MCF 10A (cell line): ENCODE data around the gene PALM2AKAP2. TPM values are rescaled to one million over a fixed set of nuclear protein-coding genes. Genes with fewer than 3 reads are reported as not detected.

Experiments
- BruUV-seq: library from RNA; stranded (reverse); fragments of 400-500 nt; replicated peaks from 2 replicates; lab custom pipeline; 2021; lab: Mats Ljungman, UMichigan
- CTCF ChIA-PET: fragments of 300-600 bp; sonication (Branson Sonifier 250); formaldehyde crosslinking; extraction: SDS; loops from one replicate; lab custom pipeline; 2021; ENCODE audit warnings: antibody characterized with exemption, inconsistent platforms; lab: Yijun Ruan, JAX
- POLR2A ChIA-PET: fragments of 300-600, 350-650 bp; sonication (Branson Sonifier 250); formaldehyde crosslinking; extraction: SDS; loops from one replicate; lab custom pipeline; 2020; ENCODE audit warnings: antibody characterized with exemption, inconsistent platforms; lab: Yijun Ruan, JAX
- DNase-seq: peaks from one replicate; pipeline ENCODE4 v3.0.0-alpha.2; 2018; ENCODE audit not compliant: unreplicated experiment
- H3K27ac Mint-ChIP-seq: one replicate; pipeline ENCODE4 v1.8.0; 2022; ENCODE audit warnings: mild to moderate bottlenecking, low read depth, mixed read lengths; ENCODE audit not compliant: unreplicated experiment
- H3K27me3 Mint-ChIP-seq: one replicate; pipeline ENCODE4 v1.8.0; 2022; ENCODE audit warnings: mixed read lengths; ENCODE audit not compliant: insufficient read depth, unreplicated experiment
- H3K36me3 Mint-ChIP-seq: one replicate; pipeline ENCODE4 v1.8.0; 2022; ENCODE audit warnings: mild to moderate bottlenecking, moderate library complexity, mixed read lengths; ENCODE audit not compliant: insufficient read depth, unreplicated experiment
- H3K4me1 Mint-ChIP-seq: one replicate; pipeline ENCODE4 v1.8.0; 2022; ENCODE audit warnings: mixed read lengths; ENCODE audit not compliant: insufficient read depth, unreplicated experiment
- H3K4me3 Mint-ChIP-seq: one replicate; pipeline ENCODE4 v1.8.0; 2022; ENCODE audit warnings: mild to moderate bottlenecking, moderate library complexity, mixed read lengths; ENCODE audit not compliant: unreplicated experiment
- H3K9me3 Mint-ChIP-seq: one replicate; pipeline ENCODE4 v1.8.0; 2022; ENCODE audit warnings: mixed read lengths; ENCODE audit not compliant: unreplicated experiment
- intact Hi-C: fragments of 100-400 bp; cut with micrococcal nuclease; formaldehyde crosslinking; loops from 2 replicates; pipeline ENCODE4 v1.14.1; 2022
- total RNA-seq: library from RNA; stranded (reverse); gene quantifications from 2 replicates; pipeline ENCODE4 v1.2.3, GENCODE V29; 2022
- TF ChIP-seq, protein P1 (sequence below): fragments of 200-600 bp; IDR thresholded peaks from one replicate; pipeline ENCODE4 v1.8.0; 2022; ENCODE audit warnings: antibody characterized with exemption, mild to moderate bottlenecking; ENCODE audit not compliant: unreplicated experiment

The PALM2AKAP2 gene
- total RNA-seq, 1 experiment from 2014 or later: 5.3 TPM

GRCh38 chr9:109755040-109755439 is 25.0 kb upstream of the PALM2AKAP2 start:
- H3K36me3 Mint-ChIP-seq: no peaks in the 10 kb centered on the region
- no peak overlapping the region for H3K4me3 Mint-ChIP-seq
- intact Hi-C loops: no loop called here
- no TSS peak for BruUV-seq
- no peaks in the 10 kb centered on the region for H3K9me3 Mint-ChIP-seq
- ChIA-PET CTCF (interaction anchor here (0.7 kb wide), 1 partner anchor 295 kb away, joined by 3 read pairs; no protein-coding TSS in a partner anchor), POLR2A (interaction anchor here (0.9 kb wide), 1 partner anchor 11 kb away, joined by 5 read pairs; no protein-coding TSS in a partner anchor)
- no peak for DNase-seq
- TF ChIP-seq, protein P1, sequence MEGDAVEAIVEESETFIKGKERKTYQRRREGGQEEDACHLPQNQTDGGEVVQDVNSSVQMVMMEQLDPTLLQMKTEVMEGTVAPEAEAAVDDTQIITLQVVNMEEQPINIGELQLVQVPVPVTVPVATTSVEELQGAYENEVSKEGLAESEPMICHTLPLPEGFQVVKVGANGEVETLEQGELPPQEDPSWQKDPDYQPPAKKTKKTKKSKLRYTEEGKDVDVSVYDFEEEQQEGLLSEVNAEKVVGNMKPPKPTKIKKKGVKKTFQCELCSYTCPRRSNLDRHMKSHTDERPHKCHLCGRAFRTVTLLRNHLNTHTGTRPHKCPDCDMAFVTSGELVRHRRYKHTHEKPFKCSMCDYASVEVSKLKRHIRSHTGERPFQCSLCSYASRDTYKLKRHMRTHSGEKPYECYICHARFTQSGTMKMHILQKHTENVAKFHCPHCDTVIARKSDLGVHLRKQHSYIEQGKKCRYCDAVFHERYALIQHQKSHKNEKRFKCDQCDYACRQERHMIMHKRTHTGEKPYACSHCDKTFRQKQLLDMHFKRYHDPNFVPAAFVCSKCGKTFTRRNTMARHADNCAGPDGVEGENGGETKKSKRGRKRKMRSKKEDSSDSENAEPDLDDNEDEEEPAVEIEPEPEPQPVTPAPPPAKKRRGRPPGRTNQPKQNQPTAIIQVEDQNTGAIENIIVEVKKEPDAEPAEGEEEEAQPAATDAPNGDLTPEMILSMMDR: no peak
- peaks cover 38% of the 10 kb centered on the region for H3K27me3 Mint-ChIP-seq
- no peaks in the 10 kb centered on the region for H3K4me1 Mint-ChIP-seq
- H3K27ac Mint-ChIP-seq: no peak overlapping the region

DNA sequence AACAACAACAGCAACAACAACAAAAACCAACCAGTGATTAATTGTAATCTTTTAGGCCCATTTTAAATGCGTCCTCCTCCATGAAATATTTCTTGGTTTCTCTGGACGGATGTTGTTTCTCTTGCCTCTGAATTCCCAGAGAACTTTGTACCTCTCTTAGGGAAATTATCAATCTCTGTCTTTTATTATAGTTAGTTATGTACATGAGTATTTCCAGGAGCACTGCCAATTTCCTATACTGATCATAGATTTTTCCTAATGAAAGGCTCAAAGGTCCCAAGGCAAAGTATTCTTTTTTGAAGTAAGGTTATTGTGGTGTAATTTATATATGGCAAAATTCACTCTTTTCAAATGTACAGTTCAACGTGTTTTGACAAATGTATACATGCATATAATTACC is 20.4 kb upstream of the PALM2AKAP2 start:
- Mint-ChIP-seq H3K27me3 (peaks cover 19% of the 10 kb centered on the region), H3K9me3 (no peaks in the 10 kb centered on the region), H3K36me3 (peaks cover 6% of the 10 kb centered on the region), H3K4me1 (no peaks in the 10 kb centered on the region), H3K4me3 (no peak overlapping the region), H3K27ac (no peak overlapping the region)
- intact Hi-C loops: no loop called here
- CTCF ChIA-PET: no interaction called here
- no peak for DNase-seq
- POLR2A ChIA-PET: no interaction called here
- BruUV-seq: no TSS peak
- TF ChIP-seq, protein P1: no peak

- TF ChIP-seq, protein P1: no peak
- BruUV-seq: no TSS peak
- Mint-ChIP-seq H3K9me3 (no peaks in the 10 kb centered on the region), H3K4me3 (no peak overlapping the region), H3K4me1 (peaks cover 5% of the 10 kb centered on the region), H3K36me3 (peaks cover 6% of the 10 kb centered on the region), H3K27ac (no peak overlapping the region), H3K27me3 (no peaks in the 10 kb centered on the region)
- ChIA-PET CTCF (interaction anchor here (0.6 kb wide), 1 partner anchor 107 kb away, joined by 3 read pairs; no protein-coding TSS in a partner anchor), POLR2A (interaction anchor here (0.9 to 1.7 kb wide), 2 partner anchors 8 to 11 kb away, joined by 5 read pairs; no protein-coding TSS in a partner anchor)
- intact Hi-C loops: no loop called here
- DNase-seq: no peak
Measured at GRCh38 chr9:109765278-109765677, 14.7 kb upstream of the PALM2AKAP2 start.

DNA sequence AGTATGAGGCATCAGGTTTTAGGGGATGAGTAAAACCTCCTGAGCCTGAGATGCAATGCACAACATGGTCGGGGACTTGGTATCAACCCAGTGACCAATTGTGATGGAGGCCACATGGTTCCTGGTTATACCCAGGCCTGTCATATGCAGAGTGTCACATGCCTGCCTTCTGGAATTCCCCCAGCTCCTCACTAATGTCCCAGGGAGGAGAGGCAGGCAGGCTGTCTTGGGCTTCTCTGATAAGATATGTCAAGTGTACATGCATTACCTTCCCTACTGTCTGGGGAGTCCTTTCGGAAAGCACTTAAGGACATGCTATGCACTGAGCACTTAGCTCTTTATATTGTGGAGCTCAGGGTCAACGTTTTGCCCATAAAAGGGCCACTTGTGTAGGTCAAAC is 14.2 kb upstream of the PALM2AKAP2 start:
- ChIA-PET CTCF (interaction anchor here (0.6 to 1.0 kb wide), 2 partner anchors 107 to 121 kb away, joined by 3 read pairs; no protein-coding TSS in a partner anchor), POLR2A (interaction anchor here (0.9 to 1.7 kb wide), 2 partner anchors 8 to 11 kb away, joined by 5 read pairs; no protein-coding TSS in a partner anchor)
- no peak overlapping the region for H3K4me3 Mint-ChIP-seq
- intact Hi-C loops: no loop called here
- H3K27me3 Mint-ChIP-seq: no peaks in the 10 kb centered on the region
- DNase-seq: no peak
- H3K9me3 Mint-ChIP-seq: no peaks in the 10 kb centered on the region
- TF ChIP-seq, protein P1: no peak
- no peak overlapping the region for H3K27ac Mint-ChIP-seq
- BruUV-seq: no TSS peak
- peaks cover 6% of the 10 kb centered on the region for H3K36me3 Mint-ChIP-seq
- peaks cover 6% of the 10 kb centered on the region for H3K4me1 Mint-ChIP-seq
